ENCODE data around the gene ZNF76. TPM values are rescaled to one million over a fixed set of nuclear protein-coding genes. Genes with fewer than 3 reads are reported as not detected.
A peak's percentile ranks its signal among the peaks of the same experiment; 100 is the strongest.

The ZNF76 gene
- total and polyA plus RNA-seq, 2 of the 13 experiments (the other 11 are each of a cell fraction or from before 2014, with no cell fraction given) = 13.2 to 26.4 TPM

GRCh38 chr6:35214869-35215664 is 44.5 kb upstream of the ZNF76 start (continued):
- TF ChIP-seq ZNF281 (CRISPR knock-in tag; IDR thresholded peaks at IDR 0.05; ENCODE audit: borderline replicate concordance) = 0 out of 2 replicates have a peak, but pooled peaks have one; percentile 13

DNA sequence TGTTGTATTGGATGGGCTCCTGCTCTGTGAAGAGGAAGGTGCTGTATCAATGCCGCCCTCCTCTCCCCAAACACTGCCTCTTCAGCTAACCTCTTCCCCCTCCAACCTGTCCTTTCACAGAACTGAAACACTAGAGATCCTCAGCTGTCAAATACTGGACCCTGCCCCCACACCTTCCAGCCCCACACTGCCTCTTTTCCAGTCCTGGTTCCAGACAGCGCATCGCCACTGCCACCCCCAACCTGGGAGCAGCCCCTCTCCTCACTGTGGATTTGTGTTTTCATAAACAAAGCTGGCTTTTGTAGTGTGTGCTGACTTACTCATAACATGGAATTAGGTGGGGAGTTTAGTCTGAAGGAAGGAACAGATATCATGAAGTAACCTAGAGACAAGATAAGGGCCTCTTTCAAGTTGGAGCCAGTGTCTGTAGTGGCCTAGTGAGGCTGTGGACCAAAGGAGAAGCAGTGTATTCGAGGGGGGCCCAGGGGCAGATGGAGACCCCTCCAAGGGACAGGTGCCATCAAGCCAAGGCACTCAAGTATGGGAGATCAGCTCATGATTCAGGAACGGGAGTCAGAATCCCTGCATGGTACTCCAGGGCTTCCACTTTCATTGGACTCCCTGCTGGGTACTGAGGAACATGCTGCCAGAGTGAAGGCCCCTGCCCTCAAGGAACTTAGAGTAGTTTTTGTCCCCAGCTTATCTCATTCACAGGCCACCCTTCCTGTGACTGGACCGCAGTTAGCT is 43.7 kb upstream of the ZNF76 start:
- no peak for DNase-seq (ENCODE audit: low spot score)
- no peak overlapping the region for H3K27ac ChIP-seq (ENCODE audit: extremely low read length, insufficient read depth, low read length)
- ChIA-PET CTCF (ENCODE audit: low intra/inter-chr PET ratio, low total read pairs) (no interaction called here), POLR2A (no interaction called here)
- H3K4me1 ChIP-seq (ENCODE audit: insufficient read depth, low read length) = 0 out of 2 replicates have a peak, but pooled peaks cover 13% of the 10 kb centered on the region
- FAIRE-seq = no peak
- no peaks in the 10 kb centered on the region for H3K9me3 ChIP-seq (ENCODE audit: low read length)
- no peak for ATAC-seq
- in situ Hi-C loops (cut with HindIII; ENCODE audit: extremely low pct_ligation_motif_present, low pct_unique_long_range_greater_than_20kb) (no loop called here), intact Hi-C loops (cut with micrococcal nuclease; ENCODE audit: unreplicated experiment) (no loop called here)
- no peaks in the 10 kb centered on the region for H3K36me3 ChIP-seq (replicated peaks in 1 of 2; ENCODE audit: control insufficient read depth in 1 of 2, insufficient read depth in 2 of 2, low read length in 2 of 2)
- H3K4me3 ChIP-seq (replicated peaks in 1 of 3; ENCODE audit: insufficient read depth in 1 of 3, low read depth in 2 of 3, low read length in 3 of 3) = no peak overlapping the region
- 58% methylated on average over 6 of the region's 6 CpGs for WGBS (ENCODE audit: low lambda C conversion rate)
- H2AFZ ChIP-seq (ENCODE audit: low read length) = no peak overlapping the region
- H3K9ac ChIP-seq (ENCODE audit: insufficient read depth, low read depth, low read length) = no peak overlapping the region
- no TSS peak for BruUV-seq (replicated peaks)
- no peaks in the 10 kb centered on the region for H3K79me2 ChIP-seq (ENCODE audit: insufficient read depth, low read length)
- H3K27me3 ChIP-seq (ENCODE audit: control insufficient read depth in 1 of 2, insufficient read depth in 2 of 2, low read length in 2 of 2) = peaks cover 17 to 72% of the 10 kb centered on the region in 2 experiments; a peak in 4 of 5 replicates
- no peak overlapping the region for H3K4me2 ChIP-seq (ENCODE audit: low read depth, low read length)
- no peaks in the 10 kb centered on the region for H4K20me1 ChIP-seq (ENCODE audit: insufficient read depth, low read length)
- TF ChIP-seq ZBTB43 (CRISPR knock-in tag; conservative IDR thresholded peaks at IDR 0.05) (no peak), HMG20A (CRISPR knock-in tag; IDR thresholded peaks at IDR 0.05; ENCODE audit: borderline replicate concordance) (no peak), ZNF543 (CRISPR knock-in tag; IDR thresholded peaks at IDR 0.05) (no peak), SALL1 (CRISPR knock-in tag; IDR thresholded peaks at IDR 0.05) (no peak), TFAP4 (IDR thresholded peaks at IDR 0.05; ENCODE audit: borderline replicate concordance, low read depth) (no peak), ZNF12 (CRISPR knock-in tag; IDR thresholded peaks at IDR 0.05) (no peak), ZNF282 (IDR thresholded peaks at IDR 0.05; ENCODE audit: partially characterized antibody) (no peak)
- TF ChIP-seq, protein P1, sequence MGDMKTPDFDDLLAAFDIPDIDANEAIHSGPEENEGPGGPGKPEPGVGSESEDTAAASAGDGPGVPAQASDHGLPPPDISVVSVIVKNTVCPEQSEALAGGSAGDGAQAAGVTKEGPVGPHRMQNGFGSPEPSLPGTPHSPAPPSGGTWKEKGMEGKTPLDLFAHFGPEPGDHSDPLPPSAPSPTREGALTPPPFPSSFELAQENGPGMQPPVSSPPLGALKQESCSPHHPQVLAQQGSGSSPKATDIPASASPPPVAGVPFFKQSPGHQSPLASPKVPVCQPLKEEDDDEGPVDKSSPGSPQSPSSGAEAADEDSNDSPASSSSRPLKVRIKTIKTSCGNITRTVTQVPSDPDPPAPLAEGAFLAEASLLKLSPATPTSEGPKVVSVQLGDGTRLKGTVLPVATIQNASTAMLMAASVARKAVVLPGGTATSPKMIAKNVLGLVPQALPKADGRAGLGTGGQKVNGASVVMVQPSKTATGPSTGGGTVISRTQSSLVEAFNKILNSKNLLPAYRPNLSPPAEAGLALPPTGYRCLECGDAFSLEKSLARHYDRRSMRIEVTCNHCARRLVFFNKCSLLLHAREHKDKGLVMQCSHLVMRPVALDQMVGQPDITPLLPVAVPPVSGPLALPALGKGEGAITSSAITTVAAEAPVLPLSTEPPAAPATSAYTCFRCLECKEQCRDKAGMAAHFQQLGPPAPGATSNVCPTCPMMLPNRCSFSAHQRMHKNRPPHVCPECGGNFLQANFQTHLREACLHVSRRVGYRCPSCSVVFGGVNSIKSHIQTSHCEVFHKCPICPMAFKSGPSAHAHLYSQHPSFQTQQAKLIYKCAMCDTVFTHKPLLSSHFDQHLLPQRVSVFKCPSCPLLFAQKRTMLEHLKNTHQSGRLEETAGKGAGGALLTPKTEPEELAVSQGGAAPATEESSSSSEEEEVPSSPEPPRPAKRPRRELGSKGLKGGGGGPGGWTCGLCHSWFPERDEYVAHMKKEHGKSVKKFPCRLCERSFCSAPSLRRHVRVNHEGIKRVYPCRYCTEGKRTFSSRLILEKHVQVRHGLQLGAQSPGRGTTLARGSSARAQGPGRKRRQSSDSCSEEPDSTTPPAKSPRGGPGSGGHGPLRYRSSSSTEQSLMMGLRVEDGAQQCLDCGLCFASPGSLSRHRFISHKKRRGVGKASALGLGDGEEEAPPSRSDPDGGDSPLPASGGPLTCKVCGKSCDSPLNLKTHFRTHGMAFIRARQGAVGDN (CRISPR knock-in tag; IDR thresholded peaks at IDR 0.05) = no peak
